NCI-H2196 treated with DMSO at 0.1 percent for 48 hours (cell line): Measurements from ENCODE around the gene INPP5D.
"Not testable (repeated sequence)": the region's sequence is repeated elsewhere in the genome, so short reads cannot be mapped to it uniquely, and the experiment has no call there.

ENCODE experiments used
- DNase-seq: peaks from one replicate; lab custom pipeline; 2025; ENCODE audit not compliant: unreplicated experiment; lab: John Stamatoyannopoulos, UW

Gene INPP5D

DNA sequence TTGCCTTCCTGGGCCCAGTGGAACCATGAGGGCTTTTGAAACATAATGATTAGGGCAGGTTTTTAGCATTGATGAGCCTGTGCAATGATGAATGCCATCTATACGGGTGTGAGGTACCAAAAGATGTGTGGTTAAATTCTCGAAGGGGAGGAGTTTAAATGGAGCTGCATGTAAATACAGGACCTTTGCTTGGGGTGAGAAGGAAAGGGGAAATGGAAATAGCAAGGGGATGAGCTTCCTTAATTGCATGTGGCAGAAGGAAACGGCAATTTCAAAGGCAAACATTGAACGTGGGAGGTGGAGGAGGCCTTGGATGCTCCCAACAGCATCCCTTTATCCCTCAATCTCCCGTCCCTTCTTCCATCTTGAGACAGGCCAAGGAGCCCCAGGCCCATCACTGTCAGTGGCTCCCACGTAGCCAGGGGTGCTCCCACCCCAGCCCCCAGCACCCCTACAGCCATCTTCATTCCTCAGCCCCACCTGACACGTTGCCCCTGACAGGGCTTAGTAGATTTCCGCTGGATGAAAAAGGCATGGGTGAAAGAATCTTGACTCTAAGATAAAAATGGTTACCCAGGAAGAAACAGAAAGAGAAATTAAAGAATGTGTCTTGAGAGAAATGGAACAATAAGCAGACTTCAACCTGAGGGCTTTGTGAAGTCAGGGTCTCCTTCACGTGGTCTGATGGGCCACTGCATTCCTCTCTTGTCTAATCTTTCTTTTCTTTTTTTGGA is 32.5 kb downstream of the INPP5D start:
- no peak for DNase-seq

- no peak for DNase-seq
Measured at GRCh38 chr2:233093166-233093448, 33.0 kb downstream of the INPP5D start.

DNA sequence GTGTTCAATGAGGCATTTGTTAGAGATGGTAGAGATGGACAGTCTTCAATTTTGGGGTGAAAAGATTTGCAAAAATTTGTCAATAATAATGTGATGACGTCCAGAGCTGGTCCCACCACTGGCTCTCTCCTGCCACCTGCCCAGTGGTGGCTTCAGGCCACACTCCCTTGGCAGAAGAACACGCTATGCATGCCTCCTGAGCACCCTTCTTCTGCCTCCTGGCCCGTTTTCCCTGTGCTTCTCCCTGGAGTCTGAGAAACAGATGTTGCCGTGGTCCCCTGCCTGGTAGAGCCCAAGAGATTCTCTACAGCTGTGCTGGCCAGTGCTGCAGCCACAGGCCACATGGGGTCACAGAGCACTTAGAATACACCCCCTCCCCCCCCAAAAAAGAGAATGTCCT is 33.6 kb downstream of the INPP5D start:
- DNase-seq: no peak

DNA sequence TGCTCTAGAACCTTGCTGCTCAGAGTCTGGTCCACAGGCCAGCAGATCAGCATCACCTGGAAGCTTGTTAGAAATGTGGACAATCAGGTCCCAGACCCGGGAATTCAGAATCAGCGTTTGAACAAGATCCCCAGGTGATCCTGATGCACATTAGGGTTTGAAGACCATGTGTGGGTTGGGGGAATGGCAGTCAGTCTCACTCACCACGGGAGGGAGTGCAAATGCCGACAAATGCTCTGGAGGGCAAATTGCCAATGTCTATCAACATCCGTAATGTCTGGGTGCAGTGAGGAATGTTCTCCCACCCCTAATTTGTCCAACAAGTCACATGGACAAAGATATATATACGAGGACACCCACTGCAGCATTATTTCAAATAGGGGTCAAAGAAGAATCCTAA is 34.5 kb downstream of the INPP5D start:
- no peak for DNase-seq

DNA sequence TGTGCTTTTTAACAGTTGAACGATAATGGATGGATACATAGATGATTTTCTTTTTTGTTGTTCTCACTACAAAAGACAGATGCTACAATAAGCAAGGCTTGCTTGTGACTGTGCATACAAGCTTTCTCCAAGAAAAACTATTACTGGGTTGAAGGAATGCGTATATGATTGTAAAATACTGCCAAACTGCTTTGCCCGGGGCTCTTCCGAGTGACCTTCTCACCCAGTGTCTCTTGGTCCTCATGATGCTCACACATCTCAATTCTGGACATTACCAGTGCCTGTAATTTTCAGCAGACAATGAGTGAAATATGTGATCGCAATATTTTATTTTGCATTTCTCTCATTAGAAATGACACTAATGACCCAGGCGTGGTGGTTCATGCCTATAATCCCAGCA is 35.9 kb downstream of the INPP5D start:
- no peak for DNase-seq

- no peak for DNase-seq
Measured at GRCh38 chr2:233098618-233099017, 38.5 kb downstream of the INPP5D start.

DNA sequence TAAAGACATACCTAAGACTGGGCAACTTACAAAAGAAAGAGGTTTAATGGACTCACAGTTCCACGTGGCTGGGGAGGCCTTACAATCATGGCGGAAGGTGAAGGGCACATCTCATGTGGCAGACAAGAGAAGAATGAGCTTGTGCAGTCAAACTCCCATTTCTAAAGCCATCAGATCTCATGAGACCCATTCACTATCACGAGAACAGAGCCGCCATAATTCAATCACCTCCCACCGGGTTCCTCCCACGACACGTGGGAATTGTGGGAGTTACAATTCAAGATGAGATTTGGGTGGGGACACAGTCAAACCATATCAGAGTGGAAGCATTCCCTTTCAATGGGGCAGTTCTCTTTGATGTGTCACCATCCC is 39.7 kb downstream of the INPP5D start:
- DNase-seq: not testable (repeated sequence)

- DNase-seq: no peak
Measured at GRCh38 chr2:233100192-233100998, 40.3 kb downstream of the INPP5D start.

- DNase-seq: no peak
Measured at GRCh38 chr2:233101141-233101540, 41.0 kb downstream of the INPP5D start.

DNA sequence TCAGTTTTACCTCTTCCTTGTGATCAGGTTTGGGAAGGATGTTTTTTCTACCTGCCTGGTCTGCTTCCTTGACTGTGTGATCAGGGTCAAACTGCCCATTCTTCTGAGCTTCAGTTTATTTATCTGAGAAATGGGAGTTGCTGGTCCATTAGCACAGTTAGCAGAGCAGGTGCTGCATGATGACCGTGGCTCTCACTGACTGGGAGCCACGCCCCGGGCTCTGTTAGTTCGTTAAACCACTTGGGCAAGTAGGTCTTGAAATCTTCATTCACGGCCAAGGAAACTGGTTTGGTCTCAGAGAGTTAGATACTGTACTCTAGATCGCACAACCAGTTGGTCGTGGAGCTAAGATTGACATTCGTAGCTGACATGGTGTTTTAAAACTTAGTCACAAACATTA is 41.7 kb downstream of the INPP5D start:
- DNase-seq: no peak

DNA sequence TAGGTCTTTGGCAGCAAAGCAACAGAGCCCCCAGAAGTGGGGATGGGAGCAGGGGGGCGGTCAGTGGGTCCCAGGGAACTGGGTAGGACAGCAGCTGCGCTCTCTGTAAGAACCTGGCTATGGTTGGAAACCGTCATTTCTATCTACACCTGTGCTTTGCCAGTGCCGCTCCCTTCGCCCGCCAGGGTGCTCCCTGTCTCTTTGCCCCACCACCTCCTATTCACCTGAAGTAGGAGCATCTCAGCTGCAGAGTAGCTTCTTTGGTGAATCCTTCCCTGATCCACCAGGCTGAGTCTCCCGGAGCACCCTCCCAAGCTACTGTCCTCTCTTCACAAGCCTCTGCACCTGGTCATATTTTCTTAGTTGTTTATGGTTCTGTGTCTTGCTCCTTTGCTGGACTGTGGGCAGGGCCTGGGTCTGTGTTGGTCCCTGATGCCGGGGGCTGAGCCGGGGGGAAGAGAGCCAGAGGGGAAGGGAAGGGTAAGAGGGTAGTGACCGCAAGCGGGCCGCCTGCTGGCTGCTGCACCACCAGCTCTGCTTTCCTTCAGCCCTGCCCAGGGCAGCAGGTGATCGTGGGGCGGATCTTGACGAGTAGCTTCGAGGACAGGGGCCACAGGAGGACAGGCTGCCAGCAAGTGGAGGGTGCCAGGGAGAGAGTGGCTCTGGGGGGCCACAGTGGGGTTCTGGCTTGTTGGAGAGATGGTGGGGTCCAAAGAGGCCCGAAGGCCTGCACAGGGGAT is 45.2 kb downstream of the INPP5D start:
- no peak for DNase-seq

DNA sequence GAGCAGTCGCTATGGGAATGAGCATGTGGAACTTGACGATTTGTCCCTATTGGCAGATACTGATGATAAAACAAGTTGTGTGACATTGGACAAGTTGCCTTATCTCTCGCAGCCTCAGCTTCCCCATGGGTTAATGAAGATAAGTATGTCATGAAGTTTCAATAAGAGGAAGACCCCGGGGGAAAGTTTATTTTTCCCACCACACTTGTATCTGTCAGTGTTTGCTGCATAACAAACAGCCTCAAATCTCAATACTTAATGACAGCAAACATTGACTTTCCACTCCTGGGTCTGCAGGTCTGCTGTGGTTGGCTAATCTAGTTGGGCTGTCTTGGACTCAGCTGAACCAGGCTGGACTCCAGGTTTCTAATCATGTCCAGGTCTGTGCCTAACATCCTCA is 45.8 kb downstream of the INPP5D start:
- DNase-seq: no peak

DNA sequence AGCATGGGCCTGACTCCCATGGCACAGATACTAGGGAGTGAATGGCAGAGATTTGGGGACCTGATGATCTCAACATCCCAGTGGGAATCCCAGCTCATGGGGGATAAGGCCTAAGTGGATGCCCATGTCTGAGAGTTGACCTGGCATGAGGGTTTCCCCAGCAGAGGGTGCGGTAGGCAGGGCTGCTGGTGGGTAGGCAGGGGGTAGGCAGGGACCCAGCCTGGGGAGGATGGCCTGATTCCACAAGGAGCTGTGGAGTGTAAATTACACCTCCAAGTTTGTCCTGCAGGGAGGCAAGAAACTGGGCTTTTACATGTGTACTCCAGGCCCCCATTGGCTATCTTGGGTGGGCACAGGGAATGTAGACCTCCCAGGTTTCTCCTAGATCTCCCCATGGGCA is 46.9 kb downstream of the INPP5D start:
- DNase-seq: no peak

GRCh38 chr2:233107831-233108300 is 47.7 kb downstream of the INPP5D start:
- no peak for DNase-seq

DNA sequence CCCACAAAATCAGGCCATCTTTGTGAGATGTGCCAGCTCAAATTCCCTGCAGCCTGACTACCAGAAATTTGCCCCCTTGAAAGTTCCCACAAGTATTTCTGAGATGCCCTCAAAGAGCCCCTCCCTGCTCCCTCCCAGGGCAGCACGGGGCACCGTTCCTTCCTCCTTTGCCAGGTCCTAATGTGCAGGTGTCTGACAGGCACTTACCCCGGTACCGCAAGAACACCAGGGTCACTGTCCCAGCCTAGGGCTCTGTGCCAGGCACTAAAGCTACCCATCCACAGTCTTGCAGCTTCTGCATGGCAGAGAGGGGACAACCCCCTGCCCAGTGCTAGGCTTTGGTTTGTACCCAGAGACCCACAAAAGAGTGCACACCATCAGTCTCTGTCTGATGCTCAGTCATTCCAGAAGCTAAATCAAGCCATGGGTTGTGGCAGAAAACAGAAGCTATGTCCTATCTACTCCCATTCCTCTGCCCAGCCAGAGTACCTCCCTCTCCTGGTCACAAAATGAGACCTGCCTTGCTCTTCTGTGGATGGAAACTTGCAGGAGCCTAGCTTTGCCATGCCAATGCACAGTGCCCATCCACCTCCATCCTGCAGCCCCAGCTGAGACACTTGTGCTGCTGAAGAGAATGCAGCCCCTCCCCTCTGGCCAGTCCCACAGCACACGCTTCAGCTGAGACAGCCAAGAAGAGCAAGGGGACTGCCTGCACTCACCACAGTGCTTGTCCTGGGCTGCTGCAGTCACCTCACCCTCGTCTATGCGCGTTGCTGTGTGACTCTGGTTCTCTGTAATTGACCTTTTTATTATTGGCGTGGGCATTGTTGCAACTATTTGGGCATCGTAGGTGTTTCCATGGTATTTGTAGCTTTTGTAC is 48.7 kb downstream of the INPP5D start:
- DNase-seq: no peak

DNA sequence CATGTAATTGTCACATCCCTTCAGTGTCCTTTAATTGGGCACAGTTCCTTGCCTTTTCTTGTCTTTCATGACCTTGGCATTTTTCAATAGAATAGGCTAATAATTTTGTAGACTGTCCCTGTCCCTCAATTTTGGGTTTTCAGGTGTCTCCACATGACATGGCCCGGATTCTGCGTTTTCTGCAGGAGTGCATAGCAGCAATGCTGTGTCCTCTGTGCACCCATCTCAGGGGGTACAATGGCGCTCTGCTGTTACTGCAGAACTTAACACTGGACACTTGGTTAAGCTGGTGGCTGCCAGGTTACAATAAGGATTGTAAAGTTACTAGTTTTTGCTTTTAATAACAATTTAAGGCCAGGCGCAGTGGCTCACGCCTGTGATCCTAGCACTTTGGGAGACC is 51.3 kb downstream of the INPP5D start:
- DNase-seq: no peak

GRCh38 chr2:233112329-233112728 is 52.2 kb downstream of the INPP5D start:
- no peak for DNase-seq

- DNase-seq: no peak
Measured at GRCh38 chr2:233112776-233113452, 52.8 kb downstream of the INPP5D start.

DNA sequence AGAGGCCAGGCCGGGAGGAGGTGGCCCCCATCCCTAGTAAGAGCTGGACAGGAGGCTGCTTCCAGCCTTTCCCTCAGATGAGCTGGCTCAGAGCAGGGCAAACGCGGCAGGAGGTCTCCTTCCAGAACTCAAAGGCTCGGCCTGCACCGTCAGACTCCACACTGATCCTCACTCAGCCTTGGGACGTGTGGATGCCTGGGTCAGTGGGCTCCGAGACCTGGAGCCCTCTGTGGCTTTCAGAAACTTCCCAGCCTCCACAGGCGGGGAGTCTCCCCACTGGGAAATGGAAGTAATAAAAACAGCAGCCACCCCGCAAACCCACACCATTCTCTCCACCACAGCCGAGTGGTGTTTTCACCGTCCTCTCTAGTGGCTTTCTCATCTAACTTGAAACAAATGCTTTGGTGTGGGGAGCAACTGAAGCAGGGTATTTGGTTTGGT is 54.3 kb downstream of the INPP5D start:
- DNase-seq: no peak

GRCh38 chr2:233115121-233115520 is 55.0 kb downstream of the INPP5D start:
- no peak for DNase-seq
